ENCODE results near the gene TMEM47. TPM values are rescaled to one million over a fixed set of nuclear protein-coding genes. Genes with fewer than 3 reads are reported as not detected.

Gene TMEM47
- total and polyA plus RNA-seq, 2 of the 8 experiments (the other 6 are each of a cell fraction or from before 2014, with no cell fraction given) = 24.8 to 28.5 TPM

DNA sequence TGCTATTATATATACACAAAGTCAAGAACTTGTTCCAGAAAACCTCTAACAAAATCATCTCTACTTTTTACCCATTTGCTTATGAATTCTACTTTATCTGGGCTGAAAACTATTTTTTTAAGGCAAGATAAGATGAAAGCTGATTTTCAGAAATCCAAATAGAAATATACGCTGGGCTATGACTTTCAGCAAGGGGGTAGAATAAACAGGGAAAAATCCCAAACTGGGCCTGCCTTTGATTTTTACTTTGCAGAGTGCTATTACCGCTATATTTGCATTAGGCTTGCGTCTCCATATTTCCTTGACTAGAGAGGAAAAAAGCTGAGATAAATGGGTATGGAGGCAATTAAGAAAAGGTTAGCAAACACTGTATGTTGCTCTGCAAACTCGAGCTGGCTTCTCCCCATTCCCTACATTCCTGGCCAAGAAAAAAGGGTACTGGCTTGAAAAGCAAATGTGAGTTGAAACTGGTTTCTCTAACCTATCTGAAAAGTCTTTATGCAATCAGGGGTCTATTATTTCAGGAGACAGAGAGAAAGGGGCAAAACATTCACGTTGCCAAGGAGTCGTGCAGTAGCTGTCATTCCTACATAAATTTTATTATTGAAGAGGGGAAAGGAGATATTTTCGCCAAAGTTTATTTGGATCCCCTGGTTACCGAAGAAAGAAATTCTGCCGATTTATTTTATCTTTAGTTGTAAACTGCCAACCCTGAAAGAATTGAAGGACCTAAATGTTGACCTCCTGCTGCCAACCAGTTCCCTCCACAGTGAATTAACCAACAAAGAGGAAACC, 2.2 kb downstream of the TMEM47 start:
- Histone ChIP-seq H2AFZ (ENCODE audit: low read length) (no peak overlapping the region), H3K4me2 (ENCODE audit: insufficient read depth in 1 of 2, low read depth in 2 of 2, low read length in 2 of 2) (peak overlapping the region; percentile 76 to 82), H3K79me2 (ENCODE audit: control insufficient read depth in 1 of 2, insufficient read depth in 2 of 2, low read length in 2 of 2) (peaks cover 6 to 66% of the 10 kb centered on the region in 2 experiments; a peak in 3 of 4 replicates), H3K27me3 (replicated peaks in 1 of 4; ENCODE audit: control insufficient read depth in 3 of 4, extremely low read depth in 1 of 4, insufficient read depth in 3 of 4, low read length in 3 of 4) (no peaks in the 10 kb centered on the region), H3K9me3 (ENCODE audit: insufficient read depth in 2 of 2, low read depth in 1 of 2, low read length in 1 of 2) (no peaks in the 10 kb centered on the region), H3K23ac (ENCODE audit: insufficient read length) (no peak overlapping the region), H2BK12ac (ENCODE audit: low read depth, low read length) (no peak overlapping the region), H3K79me1 (ENCODE audit: low read depth, low read length) (no peaks in the 10 kb centered on the region), H3K4me3 (ENCODE audit: extremely low read depth in 1 of 4, insufficient read depth in 2 of 4, low read depth in 3 of 4, low read length in 4 of 4) (peak overlapping the region; percentile 68 to 92 (median 83)), H4K91ac (replicated peaks; ENCODE audit: insufficient read length, low read length) (no peak overlapping the region), H3K14ac (ENCODE audit: insufficient read length) (no peak overlapping the region), H2BK5ac (ENCODE audit: low read depth, low read length) (no peak overlapping the region), H3K4me1 (replicated peaks in 1 of 4; ENCODE audit: control insufficient read depth in 3 of 4, insufficient read depth in 4 of 4, low read length in 3 of 4) (peaks cover 0 to 10% (median 0%) of the 10 kb centered on the region in 4 experiments; a peak in 3 of 7 replicates), H2BK120ac (replicated peaks; ENCODE audit: low read depth, low read length) (no peak overlapping the region), H3K56ac (replicated peaks; ENCODE audit: insufficient read length, low read depth, low read length) (no peak overlapping the region), H4K8ac (ENCODE audit: extremely low read depth, insufficient read depth, low read length) (no peak overlapping the region), H3K23me2 (ENCODE audit: low read depth, low read length) (peaks cover 2% of the 10 kb centered on the region), H3K4ac (replicated peaks; ENCODE audit: insufficient read length, low read depth, low read length) (no peak overlapping the region), H3K27ac (ENCODE audit: low read depth, low read length) (peak overlapping the region; percentile 36; the same call in 1 of the 2 replicates), H2BK20ac (ENCODE audit: low read length) (no peak overlapping the region), H4K5ac (ENCODE audit: insufficient read length, low read depth, low read length) (no peak overlapping the region), H4K20me1 (replicated peaks in 1 of 2; ENCODE audit: control insufficient read depth in 1 of 2, insufficient read depth in 2 of 2, low read length in 2 of 2) (no peaks in the 10 kb centered on the region), H3K9ac (replicated peaks in 1 of 4; ENCODE audit: extremely low read depth in 1 of 4, low read depth in 3 of 4, low read length in 3 of 4) (peak overlapping the region in 1 of 4 experiments; percentile 28; a peak in 2 of 7 replicates), H3K36me3 (ENCODE audit: control insufficient read depth in 2 of 4, insufficient read depth in 4 of 4, low read length in 3 of 4) (no peaks in the 10 kb centered on the region), H3K18ac (ENCODE audit: extremely low read depth, low read length) (no peak overlapping the region), H2BK15ac (ENCODE audit: low read length) (no peak overlapping the region), H2AK5ac (ENCODE audit: low read depth, low read length) (no peak overlapping the region)
- CTCF ChIA-PET (ENCODE audit: partially characterized antibody) = interaction anchor here (1.4 to 1.5 kb wide), 2 partner anchors 17 to 264 kb away, joined by 3 to 4 read pairs; no protein-coding TSS in a partner anchor
- DNase-seq (ENCODE audit: low read depth in 1 of 2, low spot score in 2 of 2) (no peak), FAIRE-seq (no peak)
- peak; percentile 55; the same call in 1 of the 2 replicates for TF ChIP-seq TEAD4 (IDR thresholded peaks at IDR 0.05; ENCODE audit: low read depth, low read length)
- TF ChIP-seq TCF12 (IDR thresholded peaks at IDR 0.05; ENCODE audit: low read depth, low read length) = no peak
- TF ChIP-seq NRF1 (IDR thresholded peaks at IDR 0.05; ENCODE audit: low read depth, low read length) = no peak
- POLR2A ChIA-PET (ENCODE audit: partially characterized antibody) = no interaction called here
- 10% methylated on average over 9 of the region's 9 CpGs; no CpG with 5 or more reads in 1 of the 2 experiments for WGBS, 2 experiments (ENCODE audit: extremely low coverage in 1 of 2, insufficient coverage in 1 of 2, insufficient read length in 1 of 2, insufficient replicate concordance in 2 of 2, low coverage in 1 of 2, low lambda C conversion rate in 2 of 2, missing lambda C conversion rate in 1 of 2)

Measured in H1 (cell line).